ENCODE measurements around the gene SETBP1. TPM values are rescaled to one million over a fixed set of nuclear protein-coding genes. Genes with fewer than 3 reads are reported as not detected.
A peak's percentile ranks its signal among the peaks of the same experiment; 100 is the strongest.

Gene SETBP1
- total and polyA plus RNA-seq, 2 of the 4 experiments (the other 2 are of a cell fraction), result 0.19 to 0.36 TPM

DNA sequence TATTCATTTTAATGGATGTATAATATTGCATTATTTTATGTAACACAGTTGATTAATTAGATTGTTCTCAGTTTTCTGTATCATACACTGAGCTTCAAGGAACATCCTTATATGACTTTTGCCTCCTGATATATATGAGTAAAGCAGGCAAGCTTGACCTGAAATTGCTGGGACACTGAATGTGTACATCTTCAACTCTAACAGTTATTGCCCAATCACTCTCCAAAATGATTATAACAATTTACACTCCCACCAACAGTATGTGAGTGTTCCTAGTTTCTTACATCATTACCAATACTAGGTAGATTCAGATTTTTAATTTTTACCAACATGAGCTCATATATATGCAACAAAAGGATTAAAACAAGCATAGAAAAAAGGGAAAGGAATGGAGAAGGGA lies 379.4 kb downstream of the SETBP1 start:
- Histone ChIP-seq H3K9ac (ENCODE audit: low read depth, low read length) (no peak overlapping the region), H2BK5ac (ENCODE audit: low read depth, low read length, poor library complexity, severe bottlenecking) (no peak overlapping the region), H3K79me1 (ENCODE audit: low read depth in 1 of 2, low read length in 2 of 2) (no peaks in the 10 kb centered on the region), H3K4me1 (ENCODE audit: control insufficient read depth, insufficient read depth, low read length) (peaks cover 10% of the 10 kb centered on the region; the same call in 1 of the 2 replicates), H3K27me3 (ENCODE audit: control insufficient read depth, insufficient read depth, low read length) (no peaks in the 10 kb centered on the region), H3K4ac (ENCODE audit: low read depth, low read length) (no peak overlapping the region), H2BK15ac (ENCODE audit: low read depth, low read length) (no peak overlapping the region), H2BK20ac (ENCODE audit: low read depth, low read length) (no peak overlapping the region), H3K27ac (ENCODE audit: insufficient read depth, low read length) (no peak overlapping the region), H4K8ac (ENCODE audit: low read depth in 2 of 2, low read length in 2 of 2) (no peak overlapping the region), H4K20me1 (ENCODE audit: insufficient read depth, low read length) (no peaks in the 10 kb centered on the region), H3K23ac (ENCODE audit: low read depth, low read length) (no peak overlapping the region), H4K5ac (ENCODE audit: low read depth, low read length) (no peak overlapping the region), H3K18ac (ENCODE audit: low read depth, low read length) (no peak overlapping the region), H3K36me3 (ENCODE audit: control insufficient read depth, insufficient read depth, low read length) (no peaks in the 10 kb centered on the region), H3K4me2 (ENCODE audit: low read depth, low read length) (no peak overlapping the region), H2AK9ac (replicated peaks; ENCODE audit: low read depth, low read length, poor library complexity) (no peak overlapping the region), H2AK5ac (ENCODE audit: low read depth, low read length) (no peak overlapping the region), H4K91ac (ENCODE audit: insufficient read depth, low read depth, low read length) (no peak overlapping the region), H3K4me3 (ENCODE audit: insufficient read depth, low read depth, low read length) (no peak overlapping the region), H2BK120ac (ENCODE audit: low read depth, low read length) (no peak overlapping the region), H3K56ac (ENCODE audit: extremely low read depth, insufficient read depth, low read length) (no peak overlapping the region), H3K14ac (replicated peaks; ENCODE audit: low read depth, low read length) (no peak overlapping the region), H3K9me3 (ENCODE audit: control insufficient read depth, insufficient read depth, low read length) (no peaks in the 10 kb centered on the region), H2AFZ (replicated peaks; ENCODE audit: low read length, poor library complexity) (no peak overlapping the region), H3K9me1 (ENCODE audit: insufficient read depth, low read length) (no peaks in the 10 kb centered on the region)
- dilution Hi-C loops (cut with HindIII; ENCODE audit: low sequenced_read_pairs, unreplicated experiment) (no loop called here), intact Hi-C loops (cut with micrococcal nuclease) (no loop called here), in situ Hi-C loops (cut with MboI; ENCODE audit: low sequenced_read_pairs) (no loop called here)
- TF ChIP-seq RCOR1 (IDR thresholded peaks at IDR 0.05; ENCODE audit: insufficient replicate concordance, low read length) (no peak), CEBPB (IDR thresholded peaks at IDR 0.05; ENCODE audit: low read depth, low read length) (peak; percentile 86)
- CTCF ChIA-PET, result no interaction called here
- DNase-seq (no peak), ATAC-seq (ENCODE audit: low read depth) (no peak; the same call in 1 of the 2 replicates)
- POLR2A ChIA-PET (ENCODE audit: unreplicated experiment), result no interaction called here
- no TSS peak for BruUV-seq (replicated peaks)

Measured in IMR-90 (cell line).